C1 segment of cervical spinal cord (tissue), 14 donors: ENCODE results near the gene HIVEP3.

Source experiments
- DNase-seq, 14 donors: peaks; one replicate each; lab custom pipeline; 2025; lab: John Stamatoyannopoulos, UW

The HIVEP3 gene

DNA sequence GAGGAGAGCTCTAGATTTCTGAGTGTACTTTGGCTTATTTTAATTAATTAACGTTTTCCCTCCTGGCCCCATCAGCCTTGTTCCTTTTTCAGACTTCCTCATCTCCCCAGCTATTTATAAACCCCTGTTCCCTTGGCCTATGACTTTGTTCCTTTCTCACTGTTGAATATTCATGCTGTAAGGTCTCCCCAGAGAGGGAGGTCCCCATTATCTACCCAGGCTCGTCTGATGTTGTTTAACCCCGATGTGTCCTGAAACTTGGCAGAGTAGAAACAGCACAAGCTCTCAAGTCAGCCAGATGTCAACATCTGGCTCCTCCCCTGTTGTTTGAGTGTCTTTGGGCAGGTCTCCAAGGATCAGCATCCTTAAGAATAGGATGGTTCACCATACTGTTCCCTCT lies 153.6 kb downstream of the HIVEP3 start:
- DNase-seq: no peak

GRCh38 chr1:41764656-41765055 lies 154.1 kb downstream of the HIVEP3 start:
- DNase-seq: peak in 5 of 14 donors; percentile 26 to 58 (median 30)

DNA sequence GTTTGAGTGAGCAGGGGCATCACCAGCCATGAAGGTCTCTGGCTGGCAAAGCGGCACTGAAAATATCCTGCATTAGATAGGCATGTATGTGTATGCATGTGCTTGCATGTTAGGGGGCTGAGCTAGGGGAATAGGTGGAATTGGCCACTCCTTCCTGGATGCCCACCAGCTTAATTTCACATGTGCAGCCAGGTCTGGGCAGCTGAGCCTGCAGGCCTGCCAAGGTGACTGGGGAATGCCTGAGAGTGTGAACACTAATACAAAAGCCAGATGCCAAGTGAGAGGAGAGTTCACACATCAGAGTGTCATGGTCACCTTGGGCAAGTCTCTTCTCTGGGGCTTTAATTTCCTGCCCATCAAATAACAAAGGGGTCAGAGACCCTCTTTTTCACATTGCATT lies 155.9 kb downstream of the HIVEP3 start:
- no peak for DNase-seq

DNA sequence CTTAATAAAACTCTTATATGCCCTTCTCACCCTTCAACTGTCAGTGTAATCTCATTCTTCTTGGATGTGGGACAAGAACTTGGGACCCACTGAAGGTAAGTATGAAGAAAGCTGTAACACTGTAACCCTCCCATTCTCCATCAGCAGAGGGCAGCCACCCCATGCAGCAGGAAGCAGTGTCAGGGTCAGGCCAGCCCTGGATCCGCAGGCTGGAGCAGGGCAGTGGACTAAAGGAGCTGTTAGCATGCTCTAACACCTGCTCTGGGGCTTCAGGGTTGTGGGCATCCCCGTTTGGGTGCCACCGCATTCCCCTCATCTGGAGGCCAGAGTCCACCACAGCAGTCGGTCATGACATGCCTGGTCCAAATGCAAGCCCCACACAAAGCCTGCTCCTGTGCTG lies 156.5 kb downstream of the HIVEP3 start:
- no peak for DNase-seq

GRCh38 chr1:41758904-41759548 lies 159.7 kb downstream of the HIVEP3 start:
- DNase-seq: no peak

DNA sequence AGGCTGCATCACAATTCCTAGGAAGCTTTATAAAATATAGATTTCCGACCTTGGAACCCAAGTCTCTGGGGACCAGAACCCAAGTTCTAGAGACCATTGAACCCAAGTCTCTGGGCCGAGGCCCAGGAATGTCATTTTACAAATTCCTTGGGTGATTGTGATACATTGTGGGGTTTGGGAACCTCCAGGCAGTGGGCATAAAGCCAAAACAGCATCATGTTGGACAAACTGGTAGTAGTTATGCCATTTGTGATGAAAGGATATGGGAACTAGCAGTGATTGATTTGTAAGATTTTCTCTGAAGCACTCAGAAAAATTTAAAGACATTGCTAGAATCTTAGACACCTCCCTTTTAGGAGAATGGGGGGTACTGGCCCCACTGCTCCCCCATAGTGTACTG lies 160.2 kb downstream of the HIVEP3 start:
- no peak for DNase-seq

DNA sequence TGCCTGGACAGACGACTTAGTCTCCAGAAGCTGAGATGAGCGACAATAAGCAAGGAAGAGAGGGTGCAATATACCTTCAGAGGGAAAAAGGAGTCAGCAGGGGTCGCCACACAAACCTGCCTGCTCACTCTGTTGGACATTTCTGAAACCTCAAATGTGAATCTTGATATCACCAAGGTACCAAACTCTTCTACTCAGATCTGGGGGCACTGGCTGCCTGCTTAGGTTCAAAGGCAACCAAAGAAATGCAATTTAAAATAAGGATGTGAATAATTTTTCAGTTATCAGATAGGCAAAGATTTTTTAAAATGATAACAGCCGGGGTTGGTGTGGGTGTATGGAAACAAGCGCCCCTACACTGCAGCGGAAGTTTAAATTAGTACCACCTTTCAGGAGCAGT lies 164.2 kb downstream of the HIVEP3 start:
- no peak for DNase-seq

DNA sequence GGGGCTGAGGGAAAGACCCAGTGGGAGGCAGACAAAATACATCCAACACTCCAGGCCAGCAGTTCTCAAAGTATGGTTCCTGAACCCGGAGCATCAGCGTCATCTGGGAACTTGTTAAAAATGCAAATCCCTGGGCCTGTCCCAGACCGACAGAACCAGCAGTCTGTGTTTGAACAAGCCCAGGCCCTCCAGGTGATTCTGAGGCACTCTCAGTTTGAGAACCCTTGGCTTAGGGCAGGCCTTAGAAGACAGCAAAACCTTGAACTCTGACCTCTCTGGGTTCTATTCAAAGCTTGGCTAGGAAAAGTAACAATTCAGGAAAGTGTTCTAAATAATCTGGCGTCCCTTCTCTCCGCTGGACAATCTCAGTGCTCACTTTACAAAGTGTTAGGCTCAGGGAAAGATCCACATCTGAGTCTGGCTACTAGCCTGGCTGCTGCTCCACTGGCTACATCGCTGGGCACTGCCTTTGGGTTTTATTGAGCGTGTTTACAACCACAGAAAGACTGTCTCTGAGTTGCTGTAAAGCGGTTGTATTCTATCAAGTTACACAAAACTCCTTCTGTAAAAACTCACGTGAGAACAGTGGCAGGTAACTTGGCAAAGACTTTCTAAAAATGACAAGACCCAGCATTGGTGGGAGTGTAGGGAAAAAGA lies 166.1 kb downstream of the HIVEP3 start:
- no peak for DNase-seq

DNA sequence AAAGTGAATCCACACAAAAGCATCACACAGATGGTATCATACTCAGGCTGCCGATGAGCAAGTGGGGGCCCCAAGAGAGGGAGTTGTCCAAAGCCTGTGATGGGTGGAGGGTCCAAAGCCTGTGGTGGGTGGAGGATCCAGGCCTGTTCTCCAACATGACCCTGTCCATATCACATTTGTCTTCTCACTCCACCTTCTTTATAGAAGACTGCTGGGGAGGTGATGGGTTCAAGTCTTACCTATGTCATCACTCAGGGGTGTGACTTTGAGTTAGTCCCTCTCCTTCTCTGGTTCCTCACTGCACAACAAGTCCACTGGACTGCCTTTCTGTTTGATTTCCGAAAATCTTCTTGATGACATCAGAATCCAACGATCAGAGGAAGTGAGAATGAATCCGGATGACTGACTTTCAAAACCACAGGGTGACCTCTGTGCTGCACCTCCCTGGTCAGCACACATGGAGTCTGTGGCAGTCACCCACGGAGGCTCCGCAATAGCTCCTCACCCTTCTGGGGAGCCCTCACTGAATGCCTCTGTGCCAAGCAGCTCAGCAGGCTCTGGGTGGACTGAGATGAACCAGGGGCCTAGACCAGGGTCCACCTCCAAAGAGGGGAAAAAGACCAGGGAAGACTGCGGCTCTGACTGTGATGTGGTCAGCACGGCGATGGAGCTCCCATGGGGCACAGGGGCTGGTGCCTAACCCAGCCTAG lies 166.8 kb downstream of the HIVEP3 start:
- peak in 1 of 14 donors; percentile 19 for DNase-seq

- no peak for DNase-seq
These were observed 168.6 kb downstream of the HIVEP3 start for GRCh38 chr1:41749991-41750745.

DNA sequence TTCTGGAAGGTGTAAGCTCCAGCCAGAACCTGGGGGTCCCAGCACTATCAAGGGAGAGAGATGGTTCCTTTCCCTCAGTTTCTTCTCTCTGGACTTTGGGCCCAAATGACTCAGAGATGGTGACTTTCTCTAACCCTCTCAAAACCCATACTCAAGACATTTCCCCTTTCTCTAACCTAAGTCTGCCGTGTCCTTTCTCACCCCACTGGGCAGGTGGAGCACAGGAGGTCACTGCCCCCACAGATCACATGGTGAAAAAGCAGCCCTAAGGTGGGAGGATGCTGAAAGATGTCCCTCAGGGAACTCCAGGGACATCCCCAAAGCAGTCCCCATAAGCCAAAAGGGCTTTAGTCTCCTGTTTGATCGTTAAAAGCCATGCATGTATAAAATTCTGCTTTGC lies 173.7 kb downstream of the HIVEP3 start:
- no peak for DNase-seq

DNA sequence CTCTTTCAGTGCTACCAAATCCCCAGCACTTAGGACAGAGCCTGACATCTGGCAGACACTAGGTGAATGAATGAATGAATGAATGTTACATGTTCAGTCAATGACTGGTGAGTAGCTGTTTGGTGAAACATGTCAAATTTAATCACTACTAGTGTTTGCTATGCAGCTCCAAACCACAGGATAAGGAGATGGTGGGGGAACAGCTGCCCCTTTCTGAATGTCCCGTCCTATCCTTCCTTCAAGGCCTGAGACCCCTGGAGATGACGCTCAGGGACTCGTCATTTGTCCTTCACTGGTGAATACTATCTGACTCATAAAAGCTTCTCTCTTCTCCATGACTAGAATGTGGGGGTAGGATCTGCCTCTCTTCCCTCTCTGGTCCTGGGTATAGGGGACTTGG lies 175.4 kb downstream of the HIVEP3 start:
- DNase-seq: no peak

GRCh38 chr1:41742219-41742618 lies 176.5 kb downstream of the HIVEP3 start:
- DNase-seq: peak in 2 of 14 donors; percentile 14 to 32

DNA sequence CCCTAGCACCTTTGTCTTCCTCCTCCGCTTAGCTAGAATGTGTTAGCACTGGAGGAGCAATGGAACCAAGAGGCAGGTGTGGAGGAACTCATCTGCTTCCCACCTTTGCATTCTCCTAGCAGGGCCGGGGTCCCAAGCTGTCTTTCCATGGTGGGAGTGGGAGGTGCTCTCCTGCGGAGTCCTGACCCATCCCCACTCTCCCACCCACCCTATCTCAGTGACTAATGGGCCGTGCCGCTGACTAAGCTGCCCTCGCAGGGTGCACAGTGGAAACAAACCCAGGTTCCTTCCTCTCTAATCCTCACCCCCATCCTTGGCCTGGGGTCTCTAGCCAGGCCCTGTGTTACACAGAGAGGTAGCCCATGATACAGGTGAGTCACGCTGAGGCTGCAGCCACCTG lies 177.5 kb downstream of the HIVEP3 start:
- DNase-seq: no peak

GRCh38 chr1:41740630-41741239 lies 178.0 kb downstream of the HIVEP3 start:
- DNase-seq: no peak

- DNase-seq: no peak
These were observed 178.7 kb downstream of the HIVEP3 start for GRCh38 chr1:41740058-41740457.

DNA sequence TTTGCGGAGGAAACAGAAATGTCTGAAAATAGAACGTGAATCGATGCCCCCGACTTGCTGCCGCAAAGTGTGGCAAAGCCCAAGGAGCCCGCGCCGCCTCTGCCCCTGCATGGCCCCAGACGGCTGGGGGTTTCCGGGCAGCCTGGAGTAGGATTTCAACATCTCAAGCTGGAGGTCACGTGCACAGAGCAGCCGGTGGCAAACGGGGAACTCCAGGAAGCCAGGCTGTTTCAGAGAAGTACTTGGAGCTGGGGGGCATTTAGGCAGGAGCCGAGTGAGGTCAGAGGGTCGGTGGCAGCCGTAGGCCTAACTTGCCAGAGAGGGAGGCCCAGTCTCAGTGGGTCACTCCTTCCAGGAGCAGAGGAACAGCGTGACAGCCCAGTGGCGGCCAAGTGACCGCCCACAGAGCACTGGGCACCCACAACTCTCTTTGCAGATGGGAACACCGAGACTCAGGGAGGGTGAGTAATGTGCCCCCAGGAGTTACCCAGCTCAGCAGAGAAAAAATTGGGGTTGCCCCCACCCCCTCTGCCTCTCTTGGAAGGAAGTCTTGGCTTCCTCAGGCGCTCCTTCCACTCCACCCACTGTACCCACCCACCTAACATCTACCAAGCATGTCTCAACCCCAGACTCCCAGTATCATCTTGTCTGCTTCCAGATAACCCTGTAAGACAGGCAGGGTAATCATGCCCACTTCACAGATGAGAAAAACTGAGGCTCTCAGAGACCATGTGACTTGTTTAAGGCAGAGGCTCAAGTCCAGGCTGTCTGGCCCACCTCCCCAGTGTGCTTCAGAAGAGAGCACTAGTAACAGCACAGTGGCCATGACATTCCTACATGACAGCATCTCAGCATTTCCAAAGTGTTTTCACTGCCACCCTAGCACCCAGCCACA lies 179.4 kb downstream of the HIVEP3 start:
- peak in 11 of 14 donors; percentile 19 to 75 (median 38) for DNase-seq

DNA sequence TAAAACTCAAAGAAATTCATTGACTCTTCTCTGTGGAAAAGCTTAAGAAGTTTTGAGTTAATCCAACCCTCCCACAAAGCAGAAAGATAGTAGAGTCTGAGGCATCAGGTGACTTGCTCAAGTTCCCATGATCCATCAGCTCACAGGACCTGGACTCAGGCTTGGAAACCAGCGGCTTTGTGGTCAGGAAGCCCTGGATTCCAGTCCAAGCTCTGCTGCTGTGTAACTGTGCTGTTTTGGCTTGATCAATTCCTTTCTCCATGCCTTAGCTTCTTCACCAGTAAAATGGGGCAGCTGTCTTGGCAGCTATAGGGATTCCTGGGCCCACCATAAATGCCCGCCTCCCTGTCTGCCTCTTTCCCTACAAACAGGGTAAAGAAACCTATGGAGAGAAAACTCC lies 180.2 kb downstream of the HIVEP3 start:
- no peak for DNase-seq

DNA sequence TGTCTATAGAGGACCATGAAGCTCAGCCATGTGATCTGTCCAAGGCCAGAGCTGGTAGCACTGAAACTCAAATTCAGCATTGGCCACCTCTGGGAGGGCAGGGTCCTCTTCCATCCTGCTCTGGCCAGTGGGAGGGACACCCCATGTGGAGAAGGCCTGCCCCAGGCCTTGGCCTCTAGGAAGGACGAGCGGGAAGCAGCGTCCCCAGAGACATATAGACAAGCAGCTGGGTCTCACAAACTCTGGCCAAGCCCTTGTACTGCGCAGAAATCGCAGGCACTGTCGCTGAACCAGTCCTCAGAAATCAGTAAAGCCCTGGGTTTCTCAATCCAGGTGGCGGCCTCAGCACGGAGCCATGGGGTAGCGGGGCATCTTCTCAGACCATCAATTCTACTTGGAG lies 180.7 kb downstream of the HIVEP3 start:
- no peak for DNase-seq

- DNase-seq: peak in 8 of 14 donors; percentile 17 to 55 (median 22)
These were observed 183.0 kb downstream of the HIVEP3 start for GRCh38 chr1:41735631-41736260.
